Right lobe of liver (tissue), 4 donors: ENCODE data around the gene GDPGP1.

Experiments
- CTCF ChIP-seq, 4 donors: fragments of 200-600 bp in 3 of 4; fragments of 450-650 bp in 1 of 4; IDR thresholded peaks; one replicate each; pipeline versions ENCODE4 v1.5.1 to v1.8.0; 2016 to 2022; ENCODE audit warnings: antibody characterized with exemption in 4 of 4, mild to moderate bottlenecking in 2 of 4
- POLR2A ChIP-seq: fragments of 450-650 bp; IDR thresholded peaks from one replicate; pipeline ENCODE4 v1.6.1; 2017; ENCODE audit warnings: antibody characterized with exemption, mild to moderate bottlenecking
- donor health status: DM: no; HTN: no; CAD: no.
- donor health status: DM: no; HTN: no; CAD: no.
- donor health status: DM: no; HTN: yes; CAD: no.

GRCh38 chr15:90203922-90204321 lies 30.1 kb upstream of the GDPGP1 start:
- TF ChIP-seq POLR2A (no peak), CTCF (IDR thresholded peaks at IDR 0.05) (no peak)
